Renal pelvis (tissue), 12 donors: Measurements from ENCODE around the gene GUCY2D. TPM values are rescaled to one million over a fixed set of nuclear protein-coding genes. Genes with fewer than 3 reads are reported as not detected.
A peak's percentile ranks its signal among the peaks of the same experiment; 100 is the strongest.
"Not testable (repeated sequence)": the region's sequence is repeated elsewhere in the genome, so short reads cannot be mapped to it uniquely, and the experiment has no call there.

Experiments
- DNase-seq: peaks from one replicate; pipeline ENCODE4 v3.0.0-alpha.2; 2013
- long read RNA-seq, 16 experiments: transcript quantifications; one replicate each; lab custom pipeline, GENCODE V29; 2026
- polyA plus RNA-seq, 3 donors: library from polyadenylated mRNA; unstranded; fragments of 120-200 nt; gene quantifications; one replicate each; pipeline ENCODE4 v1.2.1, GENCODE V29; 2013; ENCODE audit not compliant: insufficient read length in 3 of 3

The GUCY2D gene
- polyA plus RNA-seq: under 1 TPM; 0.22 to 0.87 (median 0.40) TPM
- long read RNA-seq, donor 1: 0 reads
- long read RNA-seq, donor 2: 0 reads
- long read RNA-seq, donor 3: 0 reads
- long read RNA-seq, donor 4: 0 reads
- long read RNA-seq, donor 5: 0 reads
- long read RNA-seq, donor 6: 0 reads
- long read RNA-seq, donor 7: 0 reads
- long read RNA-seq, donor 8: 0 reads
- long read RNA-seq, donor 9: 0 reads
- long read RNA-seq, donor 10: 0 reads
- long read RNA-seq, donor 11: 0 reads
- long read RNA-seq, donor 12: 0 reads
- long read RNA-seq, donor 13: 0 reads
- long read RNA-seq, donor 14: 0 reads
- long read RNA-seq, donor 15: 0 reads
- long read RNA-seq, donor 16: 0 reads

GRCh38 chr17:8001976-8002720 is at the start of gene GUCY2D:
Gene GUCY2D, plus strand, starts transcription at chr17:8002615. Its CDS starts 433 bp downstream, at chr17:8003048.
- no peak for DNase-seq

GRCh38 chr17:7953266-7953665 is 49.1 kb upstream of the GUCY2D start:
- DNase-seq: not testable (repeated sequence)

DNA sequence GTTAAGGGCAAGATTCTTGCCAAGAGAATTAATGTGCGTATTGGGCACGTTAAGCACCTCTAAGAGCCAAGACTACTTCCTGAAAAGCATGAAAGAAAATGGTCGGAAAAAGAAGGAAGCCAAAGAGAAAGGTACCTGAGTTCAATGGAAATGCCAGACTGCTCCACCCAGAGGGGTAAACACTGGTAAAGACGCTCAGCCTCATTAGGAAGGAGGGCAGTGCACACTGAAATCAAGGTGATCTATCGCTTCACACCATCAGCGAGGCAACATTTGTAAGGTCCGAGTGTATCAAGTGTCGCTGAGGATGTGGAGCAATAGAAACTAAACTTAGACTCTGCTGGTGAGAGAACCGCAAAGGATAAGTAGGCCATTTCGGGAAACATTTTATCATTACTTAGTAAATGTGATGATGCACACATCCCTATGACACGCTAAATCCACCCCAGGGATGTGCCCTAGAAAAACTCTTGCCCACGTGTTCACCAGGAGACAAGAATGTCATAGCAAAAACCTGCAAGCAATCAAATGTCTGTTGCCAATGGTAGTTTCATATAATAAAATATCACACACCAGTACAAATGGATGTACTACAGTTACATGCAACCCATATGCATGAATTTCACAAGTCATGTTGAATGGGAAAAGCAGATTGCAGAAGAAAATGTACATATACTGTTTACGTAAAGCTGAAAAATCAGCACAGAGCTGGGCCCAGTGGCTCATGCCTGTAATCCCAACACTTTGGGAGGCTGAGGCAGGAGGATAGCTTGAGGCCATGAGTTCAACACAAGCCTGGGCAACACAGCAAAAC is 46.8 kb upstream of the GUCY2D start:
- DNase-seq: no peak

DNA sequence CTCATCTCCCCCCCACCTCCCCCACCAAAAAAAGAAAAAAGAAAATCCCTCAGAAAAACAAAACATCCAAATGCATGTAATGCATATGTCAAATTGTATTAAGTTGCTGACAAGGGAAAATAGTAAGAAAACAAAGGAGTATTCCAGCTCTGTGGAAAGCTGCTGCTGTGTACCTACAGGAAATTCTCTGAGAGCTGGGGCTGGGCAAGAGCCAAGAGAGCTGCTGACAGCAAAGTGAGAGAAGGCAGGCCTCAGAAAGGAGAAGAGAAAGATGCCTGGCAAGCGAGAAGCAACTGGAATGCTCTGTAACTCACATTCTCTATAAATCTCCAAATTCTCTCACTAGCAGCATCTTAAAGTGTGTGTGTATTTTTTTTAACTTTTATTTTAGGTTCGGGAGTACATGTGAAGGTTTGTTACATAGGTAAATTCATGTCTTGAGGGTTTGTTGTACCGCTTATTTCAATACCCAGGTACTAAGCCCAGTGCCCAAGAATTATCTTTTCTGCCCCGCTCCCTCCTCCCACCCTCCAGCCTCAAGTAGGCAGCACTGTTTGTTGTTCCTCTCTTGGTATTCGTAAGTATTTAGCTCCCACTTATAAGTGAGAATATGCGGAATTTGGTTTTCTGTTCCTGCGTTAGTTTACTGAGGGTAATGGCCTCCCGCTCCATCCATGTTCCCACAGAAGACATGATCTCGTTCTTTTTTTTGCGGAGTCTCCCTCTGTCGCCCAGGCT is 46.0 kb upstream of the GUCY2D start:
- DNase-seq: peak; percentile 27

DNA sequence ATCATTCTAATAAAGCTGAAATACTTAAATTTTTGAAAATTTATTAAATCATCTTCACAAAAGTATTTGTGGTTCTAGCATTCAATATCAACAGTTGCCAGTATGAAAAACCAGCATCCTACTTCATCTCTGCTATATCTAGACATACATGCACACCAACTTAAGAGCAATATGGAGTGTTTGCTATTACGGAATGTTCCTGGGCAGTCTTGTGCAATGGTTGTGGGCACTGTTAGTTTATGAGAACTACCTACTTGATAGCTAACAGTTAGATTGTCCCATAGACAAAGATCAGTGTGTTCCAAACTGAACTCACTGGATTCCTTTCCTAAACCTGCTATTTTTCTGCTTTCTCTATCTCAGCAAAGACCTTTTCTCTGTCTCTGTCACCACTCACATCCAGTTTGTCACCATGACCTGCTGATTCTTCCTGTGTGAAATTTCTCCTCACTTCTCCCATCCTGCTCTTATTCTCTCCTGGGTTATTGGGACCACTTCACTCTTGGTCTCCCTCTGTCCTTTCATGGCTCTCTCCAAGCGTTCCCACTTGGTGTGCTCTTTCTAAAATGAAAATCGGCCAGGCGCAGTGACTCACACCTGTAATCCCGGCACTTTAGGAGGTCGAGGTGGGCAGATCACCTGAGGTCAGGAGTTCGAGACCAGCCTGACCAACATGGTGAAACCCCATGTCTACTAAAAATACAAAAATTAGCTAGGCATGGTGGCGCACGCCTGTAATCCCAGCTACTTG is 42.7 kb upstream of the GUCY2D start:
- no peak for DNase-seq

- DNase-seq: no peak
Measured at GRCh38 chr17:7961421-7961820, 41.0 kb upstream of the GUCY2D start.

- DNase-seq: no peak
Measured at GRCh38 chr17:7967751-7968150, 34.7 kb upstream of the GUCY2D start.

- DNase-seq: no peak
Measured at GRCh38 chr17:7969433-7969832, 33.0 kb upstream of the GUCY2D start.

- DNase-seq: no peak
Measured at GRCh38 chr17:7971651-7972050, 30.8 kb upstream of the GUCY2D start.

DNA sequence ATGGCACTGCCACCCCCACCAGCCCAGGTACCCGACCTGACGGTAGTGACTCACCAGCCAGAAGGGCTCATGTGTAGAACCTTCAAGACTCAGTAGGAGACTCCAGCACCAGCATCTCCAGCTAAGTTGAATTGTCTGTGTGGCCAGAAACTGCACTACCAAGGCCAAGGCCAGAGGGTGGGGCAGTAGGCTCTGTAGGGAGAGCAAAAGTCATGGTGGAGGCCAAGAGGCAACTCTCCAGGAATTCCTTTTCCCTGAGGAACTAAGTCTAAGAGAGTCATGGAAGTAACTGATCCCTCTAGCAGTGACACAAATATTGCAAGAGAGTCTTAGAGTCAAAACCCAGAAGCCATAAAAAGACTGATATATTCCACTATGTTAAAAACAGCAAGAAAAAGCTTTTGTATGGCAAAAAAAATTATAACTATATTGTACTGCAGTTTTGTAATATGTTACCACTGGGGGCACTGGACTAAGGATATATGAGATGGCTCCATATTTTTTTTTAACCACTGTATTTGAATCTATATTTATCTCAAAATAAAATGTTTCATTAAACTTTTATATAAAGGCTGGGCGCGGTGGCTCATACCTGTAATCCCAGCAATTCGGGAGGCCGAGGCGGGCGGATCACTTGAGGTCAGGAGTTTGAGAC is 30.2 kb upstream of the GUCY2D start:
- no peak for DNase-seq

DNA sequence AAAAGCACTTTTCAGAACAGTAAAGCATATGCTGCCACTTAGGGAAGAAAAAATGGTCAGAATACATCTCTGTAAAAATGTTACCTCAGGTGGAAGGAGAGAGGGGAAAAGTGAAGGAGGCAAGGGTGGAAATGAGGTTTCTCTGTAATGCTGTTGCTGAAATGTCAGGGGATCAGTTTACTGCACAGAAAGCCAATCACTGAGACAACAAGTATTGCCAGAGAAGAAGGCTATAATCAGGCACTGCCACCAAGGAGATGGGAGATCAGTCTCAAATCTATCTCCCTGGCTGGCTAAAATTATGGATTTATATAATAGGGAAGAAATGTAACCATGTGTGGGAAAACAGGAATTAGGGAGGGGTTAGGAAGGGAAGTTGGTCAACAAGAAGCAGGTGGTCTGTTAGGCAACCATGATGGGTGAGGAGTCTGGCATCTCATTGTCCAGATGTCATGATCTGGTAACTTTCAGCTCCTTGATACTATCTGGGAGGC is 27.7 kb upstream of the GUCY2D start:
- DNase-seq: no peak

DNA sequence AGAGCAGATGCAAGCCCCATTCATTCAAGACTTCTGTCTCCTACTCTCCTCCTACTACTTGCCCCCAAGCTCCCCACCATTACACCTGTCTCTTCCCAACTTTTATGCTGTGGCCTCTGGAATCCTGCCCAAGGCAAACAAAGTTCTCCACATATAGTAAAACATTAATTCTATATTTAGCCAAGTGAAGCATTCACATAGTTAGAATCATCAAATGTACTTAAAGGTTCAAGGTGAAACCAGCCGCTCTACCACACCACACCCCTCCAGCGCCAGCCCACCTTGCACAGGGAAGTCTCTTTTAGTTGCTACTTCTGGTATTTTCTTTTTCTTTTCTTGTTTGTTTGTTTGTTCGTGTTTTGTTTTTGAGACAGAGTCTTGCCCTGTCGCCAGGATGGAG is 25.4 kb upstream of the GUCY2D start:
- DNase-seq: no peak

DNA sequence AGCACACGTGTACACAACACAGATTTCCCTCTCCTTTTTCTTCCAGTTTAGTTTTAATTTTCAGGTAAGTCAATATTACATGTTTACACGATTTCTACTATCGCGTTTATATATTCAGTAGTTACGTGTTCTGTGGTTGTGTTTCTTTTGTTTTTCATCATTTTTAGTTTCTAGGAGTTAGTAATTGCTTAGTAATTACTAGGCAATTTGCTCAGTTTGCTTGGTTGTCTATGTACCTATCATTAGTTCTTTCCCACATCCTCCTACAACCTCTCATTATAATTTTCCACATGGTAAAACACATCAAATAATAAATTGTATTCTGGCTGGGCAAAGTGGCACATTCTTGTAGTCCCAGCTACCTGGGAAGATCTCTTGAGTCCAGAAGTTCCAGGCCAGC is 24.6 kb upstream of the GUCY2D start:
- DNase-seq: no peak

GRCh38 chr17:7982173-7982572 is 20.2 kb upstream of the GUCY2D start:
- no peak for DNase-seq

- DNase-seq: no peak
Measured at GRCh38 chr17:7982666-7983065, 19.7 kb upstream of the GUCY2D start.

DNA sequence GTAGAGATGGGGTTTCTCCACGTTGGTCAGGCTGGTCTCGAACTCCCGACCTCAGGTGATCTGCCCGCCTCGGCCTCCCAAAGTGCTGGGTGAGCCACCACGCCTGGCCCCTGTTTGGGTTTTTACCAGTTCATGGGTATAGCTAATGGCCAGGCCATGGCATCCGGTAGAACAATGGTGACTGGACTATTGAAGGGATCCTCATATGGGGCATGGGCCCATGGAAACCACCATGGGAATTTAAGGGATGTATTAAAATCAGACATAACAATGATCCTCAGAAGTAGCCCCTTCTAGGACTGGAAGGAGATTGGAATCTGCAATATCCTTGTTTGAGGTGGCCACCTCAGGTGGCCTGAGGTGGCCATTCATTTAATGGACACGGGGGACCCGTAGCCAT is 17.5 kb upstream of the GUCY2D start:
- DNase-seq: no peak

- no peak for DNase-seq
Measured at GRCh38 chr17:7987112-7987893, 15.1 kb upstream of the GUCY2D start.

GRCh38 chr17:7988750-7989178 is 13.7 kb upstream of the GUCY2D start:
- peak; percentile 88 for DNase-seq
